Limb (tissue), 2 donors: ENCODE results near the gene OCA2.
A peak's percentile ranks its signal among the peaks of the same experiment; 100 is the strongest.

Experiments
- DNase-seq, 2 donors: peaks; one replicate each; pipeline ENCODE4 v3.0.0-alpha.2; 2016; ENCODE audit errors: extremely low spot score in 2 of 2

OCA2 gene

DNA sequence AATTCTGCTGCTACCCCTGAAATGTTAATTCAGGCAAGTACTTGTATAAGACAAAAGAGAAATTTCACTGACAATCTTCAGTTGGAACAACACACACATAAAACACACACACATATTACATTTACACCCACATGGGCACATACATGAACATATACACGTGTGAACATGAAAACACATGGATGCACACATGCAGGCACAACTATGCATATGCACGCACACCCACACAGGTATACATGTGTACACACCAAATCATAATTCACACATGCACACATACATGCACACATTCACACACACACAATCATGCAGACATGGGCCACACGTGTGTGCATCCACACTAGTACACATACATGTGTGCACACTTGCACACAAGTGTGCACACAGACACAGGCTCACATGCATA, 277.8 kb downstream of the OCA2 start:
- no peak for DNase-seq

DNA sequence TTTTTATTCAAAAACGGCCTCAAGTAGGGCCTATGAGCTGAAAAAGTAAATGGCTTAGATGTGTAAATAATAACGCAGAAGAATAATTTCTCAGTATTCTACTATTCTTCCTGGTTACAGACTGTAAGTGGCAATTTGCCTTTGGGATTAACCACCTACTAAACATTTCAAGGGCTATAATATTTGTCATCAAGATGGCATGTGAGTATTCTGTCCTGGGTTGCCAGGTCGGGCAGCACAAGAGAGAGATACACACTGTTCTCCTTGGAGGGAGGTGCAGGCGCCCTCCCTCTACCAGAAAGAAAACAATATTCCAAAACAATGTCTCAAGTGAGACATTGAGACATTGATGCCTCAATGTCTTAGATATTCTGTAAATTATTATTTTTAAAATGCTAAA, 278.4 kb downstream of the OCA2 start:
- DNase-seq, result no peak

DNA sequence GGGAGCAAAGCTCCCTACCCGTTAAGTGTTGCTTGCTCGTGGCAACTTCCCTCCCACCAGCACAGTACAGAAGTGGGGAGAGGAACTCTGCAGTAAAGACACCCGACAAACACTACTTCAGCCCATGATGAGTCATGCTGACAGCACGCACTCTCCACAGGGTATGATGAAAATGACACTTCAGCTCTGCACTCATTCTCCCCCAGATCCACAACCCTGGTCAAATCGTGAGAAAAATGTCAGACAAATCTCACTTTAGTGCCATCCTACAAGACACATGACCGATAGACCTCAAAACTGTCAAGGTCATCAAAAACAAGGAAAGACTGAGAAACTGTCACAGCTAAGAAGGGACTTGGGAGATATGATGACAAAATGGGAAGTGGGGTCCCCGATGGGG, 278.9 kb downstream of the OCA2 start:
- no peak for DNase-seq

DNA sequence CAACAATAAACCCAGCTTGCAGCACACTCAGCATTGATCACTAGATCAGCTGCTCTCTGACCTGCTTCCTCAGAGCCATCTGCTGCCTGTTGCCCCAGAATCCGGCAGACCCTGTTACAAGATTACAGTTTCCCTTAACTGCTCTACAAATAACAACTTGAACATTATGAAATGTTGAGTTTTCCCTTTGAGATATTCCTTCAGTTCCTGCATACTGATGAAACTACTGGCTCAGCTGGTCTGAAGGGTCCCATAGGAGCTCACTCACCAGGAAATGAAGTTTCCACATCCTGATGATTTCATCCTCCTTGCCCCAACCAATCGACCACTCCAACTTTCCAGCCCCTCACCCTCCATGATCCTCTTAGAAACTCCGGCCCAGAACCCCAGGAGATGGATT, 281.9 kb downstream of the OCA2 start:
- DNase-seq, result no peak

DNA sequence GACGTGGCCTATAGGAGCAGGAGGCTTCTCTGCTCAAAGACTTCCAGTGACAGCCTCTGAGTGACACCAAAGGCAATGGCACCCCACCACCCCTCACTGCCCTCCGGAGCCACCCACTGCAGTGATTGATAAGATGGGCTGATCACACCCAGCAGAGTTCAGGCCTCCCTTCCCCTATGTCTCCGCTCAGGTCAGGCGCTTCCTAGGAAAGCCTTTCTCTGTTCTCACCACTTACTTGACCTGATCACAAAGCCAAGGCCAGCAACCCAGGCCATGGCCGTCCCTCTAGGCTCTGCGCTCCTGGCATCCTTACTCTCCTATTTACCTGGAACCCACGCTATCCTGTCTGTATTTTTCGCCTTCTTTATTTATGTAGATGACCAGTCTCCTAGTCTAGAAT, 282.3 kb downstream of the OCA2 start:
- DNase-seq, result no peak

DNA sequence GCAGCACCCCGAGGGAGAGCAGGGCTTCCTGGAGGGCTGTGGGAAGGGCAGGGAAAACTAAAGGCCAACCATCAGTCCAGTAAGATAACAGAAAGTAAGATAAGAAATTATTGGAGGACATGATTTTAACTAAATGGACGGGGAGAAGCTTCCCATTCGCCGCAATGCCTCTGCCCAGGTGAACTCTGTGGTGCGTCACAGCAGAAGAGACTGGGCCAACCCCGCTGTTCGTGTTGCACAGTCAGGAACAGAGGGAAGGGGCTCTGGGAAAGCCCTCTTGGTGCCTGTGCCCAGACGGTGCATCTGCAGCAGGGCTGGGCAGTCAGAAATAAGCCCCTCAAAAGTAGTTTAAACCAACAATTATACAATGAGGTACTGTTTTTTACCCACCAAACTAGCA, 284.1 kb downstream of the OCA2 start:
- DNase-seq, result no peak

DNA sequence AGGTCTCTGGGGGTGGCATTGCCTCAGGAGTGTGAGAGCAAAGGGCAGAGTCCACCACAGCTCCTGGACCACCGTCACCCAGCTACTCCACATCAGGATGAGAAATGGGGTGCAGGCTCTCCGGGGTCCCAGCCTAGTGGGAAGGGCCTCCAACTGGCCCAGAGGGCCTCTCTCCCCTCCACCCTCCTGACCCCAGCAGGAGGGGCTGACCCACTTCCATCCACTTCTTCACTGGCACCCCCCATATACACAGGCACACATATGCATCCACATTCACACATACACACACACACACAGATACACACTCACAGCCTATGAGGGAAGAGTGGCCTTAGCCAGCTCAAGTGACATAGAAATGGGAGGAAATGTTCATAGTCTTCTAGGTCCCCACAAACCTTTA, 286.0 kb downstream of the OCA2 start:
- no peak for DNase-seq

DNA sequence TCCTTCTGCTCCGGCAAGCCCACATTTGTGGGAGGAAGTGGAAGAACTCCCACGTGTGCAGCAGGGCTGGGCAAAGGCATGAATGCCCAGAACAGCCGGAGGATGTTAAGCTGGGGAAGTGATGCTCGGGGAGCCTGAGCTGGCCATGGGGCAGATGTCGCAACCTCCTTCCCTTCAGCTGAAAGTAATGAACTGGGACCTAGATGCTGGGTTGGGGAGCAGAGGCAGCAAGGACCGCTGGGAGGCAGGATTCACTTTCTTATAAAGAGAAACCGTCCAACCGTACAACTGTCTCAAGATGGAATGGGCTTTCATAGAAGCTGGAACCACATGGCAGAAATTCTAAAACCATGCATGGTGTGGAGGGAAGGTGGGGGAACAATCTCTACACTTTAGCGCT, 290.9 kb downstream of the OCA2 start:
- DNase-seq, result no peak

DNA sequence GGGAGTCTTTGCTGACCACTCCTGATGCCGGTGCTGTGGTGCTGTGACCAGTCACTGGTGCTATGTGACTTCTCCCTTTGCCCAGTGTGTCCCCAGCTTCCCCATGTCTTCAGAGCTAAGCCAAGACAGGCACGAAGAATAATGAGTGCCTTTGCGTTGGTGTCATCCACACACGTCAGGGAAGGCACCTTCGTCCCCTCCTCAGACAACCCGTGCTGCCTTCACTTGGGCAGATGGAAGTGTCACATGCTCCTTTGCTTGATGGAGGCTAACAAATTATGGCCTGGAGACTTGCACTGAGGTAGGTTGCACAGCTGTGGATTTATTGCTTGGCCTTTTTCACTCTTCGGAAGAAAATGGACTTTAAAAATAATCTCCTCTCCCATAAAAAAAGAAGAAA, 291.8 kb downstream of the OCA2 start:
- DNase-seq, result no peak

DNA sequence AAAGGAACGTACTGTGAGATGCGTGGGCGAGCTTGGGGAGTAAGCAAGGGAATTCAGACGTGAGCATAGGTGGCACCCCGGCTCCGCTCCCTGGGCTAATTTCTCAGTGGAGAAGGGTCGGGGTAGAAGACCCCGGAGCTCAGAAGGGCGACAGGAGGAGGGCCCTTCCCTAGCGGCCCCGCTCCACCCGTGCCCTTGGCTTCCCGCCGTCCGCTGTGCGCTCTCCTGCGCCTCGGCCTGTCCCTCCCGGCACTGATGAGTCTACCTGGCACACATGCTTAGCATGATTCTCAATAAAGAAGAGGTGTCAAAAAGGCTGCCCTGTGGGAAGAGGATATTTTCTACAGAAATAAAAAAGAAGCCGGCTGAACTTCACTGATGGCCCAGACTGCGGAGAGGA, 292.7 kb downstream of the OCA2 start:
- DNase-seq, result no peak

DNA sequence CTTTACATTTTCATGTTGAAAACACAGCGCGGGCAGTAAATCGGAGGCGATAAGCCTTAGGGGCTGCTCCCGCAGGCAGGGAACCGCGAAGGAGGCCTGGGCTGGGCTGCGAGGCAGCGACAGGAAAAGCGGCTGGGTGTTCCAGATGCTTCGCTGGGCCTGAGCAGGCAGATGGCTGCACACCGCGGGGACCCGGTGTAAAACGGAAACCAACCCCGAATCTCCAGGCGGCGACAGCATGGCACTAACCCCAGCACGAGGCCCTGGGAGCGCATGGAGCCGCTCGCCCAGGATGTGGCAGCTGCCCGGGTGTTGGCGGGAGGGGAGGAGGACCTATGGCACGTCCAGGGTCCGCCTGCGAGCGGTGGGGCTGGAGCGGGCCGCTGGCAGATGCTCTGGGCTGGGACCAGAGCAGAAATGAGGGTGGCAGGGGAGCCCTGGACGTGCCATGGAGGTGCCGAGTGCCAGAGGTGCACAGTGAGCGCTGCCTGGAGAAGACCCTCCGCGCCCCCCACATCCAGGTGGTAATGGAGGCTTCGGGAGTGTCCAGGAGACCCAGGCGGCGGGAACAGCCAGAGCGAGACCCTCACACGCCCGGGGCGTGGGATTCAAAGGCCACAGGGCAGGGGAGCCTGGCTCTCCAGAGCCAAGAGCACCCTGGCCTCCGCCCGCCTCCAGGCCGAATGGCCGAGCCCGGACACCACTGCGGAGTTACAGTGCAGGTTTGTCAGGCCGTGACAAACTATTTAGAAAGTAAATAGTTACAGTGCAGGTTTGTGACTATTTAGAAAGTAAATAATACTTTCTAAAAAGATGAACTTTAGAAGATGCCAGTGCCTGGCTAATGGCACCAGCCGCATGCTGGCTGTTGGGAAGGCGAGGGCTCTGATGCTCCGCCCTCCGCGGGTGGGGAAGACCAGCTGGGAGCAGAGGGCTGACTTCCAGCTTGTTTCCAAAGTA, 293.6 kb downstream of the OCA2 start:
- no peak for DNase-seq

DNA sequence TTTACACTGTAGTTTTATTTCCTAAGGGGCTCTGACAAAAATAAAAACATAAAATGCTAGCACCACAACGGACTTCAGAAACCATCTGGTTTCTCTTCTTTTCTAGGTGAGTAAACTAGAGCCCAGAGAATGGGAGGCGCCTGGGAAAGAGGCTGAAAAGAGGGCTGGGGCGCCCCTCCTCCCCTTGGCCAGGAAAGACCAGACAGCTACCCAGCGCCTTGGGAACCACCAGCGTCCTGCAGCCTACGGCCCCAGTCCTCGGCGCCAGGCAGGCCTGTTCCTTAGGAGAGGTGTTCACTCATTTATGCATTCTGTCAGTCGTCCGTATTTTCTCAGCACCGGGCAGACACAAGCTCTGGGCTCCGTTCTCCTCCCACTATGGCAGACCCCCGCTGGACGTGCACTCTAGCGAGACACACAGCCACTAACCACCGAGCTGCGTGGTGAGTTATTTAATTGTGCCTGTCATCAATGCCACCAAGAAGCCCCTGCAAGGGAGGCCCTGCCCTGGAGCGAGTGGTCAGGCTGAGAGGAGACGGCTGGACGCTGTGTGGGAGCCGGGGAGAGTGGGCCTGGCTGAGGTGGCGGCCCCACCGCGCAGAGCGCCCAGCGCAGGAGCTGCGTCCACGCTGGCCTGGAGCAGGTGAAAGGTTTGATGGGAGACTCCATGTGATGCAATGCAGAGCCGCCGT, 294.4 kb downstream of the OCA2 start:
- DNase-seq, result no peak

DNA sequence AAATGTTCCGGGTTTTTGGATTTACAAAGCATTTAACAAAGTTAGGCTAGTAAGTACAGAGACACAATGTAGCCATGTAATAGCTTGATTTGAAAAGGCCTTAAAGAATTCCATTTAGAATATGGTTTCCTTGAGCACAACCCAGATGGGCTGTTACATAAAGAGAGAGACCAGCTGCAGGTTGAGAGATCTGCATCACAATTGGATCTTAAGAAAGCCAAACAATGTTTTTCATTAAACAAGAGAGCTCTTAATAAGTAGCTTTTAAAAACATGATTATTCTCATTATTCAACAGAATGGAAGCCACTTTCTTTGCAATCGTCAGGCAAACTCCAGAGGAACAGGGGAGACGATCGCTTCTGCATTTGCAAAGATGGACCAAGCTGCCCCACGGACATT, 300.3 kb downstream of the OCA2 start:
- DNase-seq, result no peak

DNA sequence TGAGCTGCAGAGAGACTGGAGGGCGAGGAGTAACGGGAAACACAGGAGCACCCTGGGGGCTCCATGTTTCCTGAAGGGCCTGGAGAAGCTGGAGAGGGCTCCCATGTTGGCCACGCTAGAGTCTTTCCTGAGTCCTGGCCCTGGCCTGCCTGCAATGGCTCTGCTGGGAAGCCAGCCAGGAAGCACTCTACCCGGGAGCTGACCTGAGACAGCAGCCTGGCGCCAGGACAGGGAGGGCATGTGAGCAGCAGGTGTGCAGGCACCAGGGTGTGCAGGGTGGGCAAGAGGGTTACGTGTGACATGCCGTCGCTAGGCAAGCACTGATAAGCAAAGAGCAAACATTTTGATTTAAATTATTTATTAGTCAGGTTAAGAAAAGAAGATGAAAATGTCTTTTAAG, 301.4 kb downstream of the OCA2 start:
- no peak for DNase-seq

DNA sequence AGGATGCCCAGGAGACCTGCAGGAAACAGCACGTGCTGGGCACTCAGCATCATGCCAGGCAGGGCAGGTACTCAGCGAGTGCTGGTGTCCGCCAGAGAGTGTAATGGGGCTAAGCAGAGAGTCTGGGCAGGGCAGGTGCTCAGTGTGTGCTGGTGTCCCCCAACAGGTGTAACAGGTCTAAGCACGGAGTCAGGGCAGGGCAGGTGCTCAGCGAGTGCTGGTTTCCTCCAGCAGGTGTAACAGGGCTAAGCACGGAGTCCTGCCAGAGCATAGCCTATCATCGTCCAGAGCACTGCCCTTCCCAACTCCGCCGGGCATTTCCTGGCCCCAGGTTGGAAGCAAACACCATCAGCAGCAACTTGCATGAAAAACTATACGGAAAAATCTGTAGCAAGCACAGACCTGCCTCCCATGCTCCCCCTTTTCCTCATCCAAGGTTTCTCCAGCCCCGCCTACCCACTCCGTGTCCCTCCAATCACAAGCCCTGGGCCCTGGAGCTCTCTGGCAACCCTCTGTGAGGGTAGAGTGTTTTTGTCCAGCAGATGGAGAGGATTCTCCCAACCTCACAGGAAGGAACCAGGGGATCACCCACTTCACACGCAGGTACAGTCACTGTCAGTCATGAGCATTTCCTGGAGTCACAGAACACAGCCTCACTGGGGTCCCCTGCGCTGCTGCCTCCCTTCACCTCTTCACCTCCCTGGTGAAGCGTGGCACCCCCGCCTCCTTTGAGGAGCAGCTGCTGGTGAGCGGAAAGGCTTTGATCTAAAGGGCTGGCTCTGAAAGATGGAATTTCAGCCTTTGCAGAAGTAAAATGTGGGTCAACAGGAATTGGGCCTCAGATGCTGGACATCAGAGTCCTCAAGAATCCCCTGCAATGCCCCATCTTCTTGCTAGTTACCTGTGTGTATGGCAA, 302.5 kb downstream of the OCA2 start:
- DNase-seq, result no peak

DNA sequence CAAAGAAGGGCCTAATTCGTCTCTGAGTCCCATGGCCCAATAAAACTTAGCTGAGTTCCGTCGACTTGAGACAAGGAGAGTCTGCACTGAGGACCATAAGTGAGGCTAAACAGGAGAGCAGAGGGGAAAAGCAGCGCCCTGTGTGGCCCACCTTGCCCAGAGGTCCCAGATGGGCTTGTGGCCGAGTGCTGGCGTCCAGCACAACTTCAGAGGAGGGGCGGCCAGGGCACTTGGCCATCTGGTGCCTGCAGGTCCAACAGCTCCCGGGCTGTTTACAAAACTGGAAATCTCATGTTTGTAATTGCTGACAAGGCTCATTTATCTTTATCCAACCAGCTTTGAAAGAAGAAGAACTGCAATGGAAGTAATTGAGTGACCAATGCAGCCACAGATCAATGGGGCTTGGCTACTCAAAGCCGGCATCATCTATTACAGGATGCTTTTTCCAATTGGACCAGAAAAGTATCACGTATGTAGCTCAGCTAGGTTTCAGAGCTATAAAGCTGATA, 306.3 kb downstream of the OCA2 start:
- no peak for DNase-seq

DNA sequence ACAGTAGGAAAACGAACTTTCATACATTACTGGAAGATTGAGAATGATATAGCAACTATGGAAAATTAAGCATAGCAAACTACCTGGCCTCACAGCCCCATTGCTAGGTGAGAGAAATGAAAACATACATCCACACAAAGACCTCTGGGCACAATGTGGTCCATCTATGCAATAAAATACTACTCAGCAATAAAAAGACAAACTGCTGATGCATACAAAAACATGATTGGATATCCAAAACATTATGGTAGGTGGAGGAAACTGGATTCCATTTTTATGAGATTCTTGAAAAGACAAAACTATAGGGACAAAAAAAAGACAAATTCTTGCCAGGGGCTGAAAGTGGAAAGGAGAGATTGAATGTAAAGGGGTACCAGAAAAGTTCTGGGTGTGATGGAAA, 308.8 kb downstream of the OCA2 start:
- DNase-seq, result no peak

DNA sequence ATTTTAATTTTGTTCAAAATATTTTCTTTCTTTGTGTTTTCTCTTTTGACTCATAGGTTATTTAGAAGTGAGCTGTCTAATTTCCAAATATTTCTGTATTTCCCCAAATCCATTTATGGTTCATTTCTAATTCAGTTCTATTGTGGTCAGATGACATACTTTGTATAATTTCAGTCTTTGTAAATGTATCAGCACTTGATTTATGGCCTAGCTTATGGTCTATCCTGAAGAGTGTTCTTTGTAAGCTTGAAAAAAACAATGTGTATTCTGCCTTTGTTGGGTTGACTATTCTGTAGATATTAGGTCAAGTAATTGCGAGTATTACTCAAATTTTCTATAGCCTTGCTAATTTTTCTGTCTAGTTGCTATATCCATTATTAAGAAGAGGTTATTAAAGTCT, 311.2 kb downstream of the OCA2 start:
- no peak for DNase-seq

DNA sequence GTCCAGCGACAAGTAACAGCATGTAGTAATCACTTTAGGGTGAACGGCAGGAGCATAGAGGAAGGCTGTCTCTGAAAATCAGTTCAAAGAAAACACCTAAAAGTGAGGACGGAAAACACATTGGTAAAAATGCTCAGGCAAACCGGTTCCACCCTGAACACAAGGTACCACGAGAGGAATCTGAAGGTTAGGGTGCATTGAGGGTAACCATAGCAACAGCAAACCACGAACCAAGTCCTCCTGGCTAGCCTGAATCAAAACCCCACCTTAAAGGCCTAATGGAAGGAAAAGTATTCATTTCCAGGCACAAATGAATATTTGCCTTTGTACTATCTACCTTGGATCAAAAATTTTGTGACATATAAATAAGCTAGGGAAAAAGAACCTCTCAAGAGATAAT, 315.0 kb downstream of the OCA2 start:
- DNase-seq, result no peak

DNA sequence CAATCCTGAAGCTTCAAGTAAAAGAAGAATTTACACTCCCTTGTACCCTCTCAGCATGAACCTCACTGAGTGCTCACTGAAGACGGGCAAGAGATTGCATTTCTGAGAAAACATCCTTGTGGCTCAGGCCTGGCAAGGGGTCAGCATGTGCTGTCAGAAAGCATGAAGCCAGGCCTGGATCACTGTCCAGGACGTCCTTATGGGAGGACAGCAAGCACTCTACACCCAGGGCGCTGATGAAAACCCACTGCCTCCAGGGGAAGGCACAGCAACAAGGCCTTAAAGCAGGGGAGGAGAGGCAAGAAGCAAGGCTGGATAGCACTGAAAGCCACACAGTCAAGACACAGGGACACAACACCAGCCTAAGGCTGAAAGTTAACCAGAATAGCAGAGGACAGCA, 315.4 kb downstream of the OCA2 start:
- DNase-seq, result no peak

DNA sequence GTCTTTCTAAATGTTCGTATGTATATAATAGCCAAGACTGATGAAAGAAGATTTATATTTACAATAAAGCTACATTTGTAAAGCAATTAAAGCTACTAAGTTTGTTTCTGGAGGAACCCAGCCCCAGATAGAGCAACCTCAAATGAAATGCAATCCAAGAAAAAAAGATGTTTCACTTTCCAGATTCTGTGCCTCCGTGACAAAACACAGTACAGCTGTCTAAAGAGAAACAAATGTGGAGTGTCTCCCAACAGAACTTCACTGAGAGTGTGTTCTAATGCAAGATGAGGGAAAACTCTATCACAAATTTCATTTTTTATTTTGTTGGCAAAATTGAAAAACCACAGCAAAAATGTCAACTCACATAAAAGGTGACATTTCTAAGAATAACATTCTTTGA, 317.0 kb downstream of the OCA2 start:
- DNase-seq, result peak in 1 of 2 donors; percentile 6

DNA sequence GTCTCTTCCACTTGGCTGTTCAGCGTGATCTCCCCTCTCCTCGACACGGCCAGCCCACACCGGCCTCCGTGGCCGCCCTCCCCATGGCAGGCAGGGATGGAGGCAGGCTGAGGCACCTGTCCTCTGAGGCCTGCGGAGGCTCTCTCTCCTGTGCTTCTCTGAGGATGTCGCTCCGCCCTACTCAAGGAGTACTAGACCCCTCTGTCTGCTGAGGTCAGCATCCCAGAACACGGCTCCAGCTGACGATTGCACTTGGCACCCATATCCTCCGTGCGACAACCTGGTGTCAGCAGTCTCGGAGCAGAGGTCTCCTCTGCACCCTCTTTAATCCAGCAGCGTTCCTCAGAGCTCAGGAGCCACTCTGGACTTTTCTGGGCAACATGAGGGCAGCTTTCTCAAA, 322.6 kb downstream of the OCA2 start:
- DNase-seq, result no peak
